ENCODE results near the gene DIAPH3. TPM values are rescaled to one million over a fixed set of nuclear protein-coding genes. Genes with fewer than 3 reads are reported as not detected.

Gene DIAPH3
- total RNA-seq, 4 donors from 2014 or later, result 1.4 to 13.2 (median 2.6) TPM

GRCh38 chr13:60182907-60183306 lies 19.2 kb upstream of the DIAPH3 start:
- Histone ChIP-seq H3K4me1 (no peaks in the 10 kb centered on the region), H3K4me3 (no peak overlapping the region), H3K36me3 (no peaks in the 10 kb centered on the region), H3K27ac (no peak overlapping the region), H3K27me3 (no peaks in the 10 kb centered on the region), H3K9me3 (no peaks in the 10 kb centered on the region)
- TF ChIP-seq CTCF (IDR thresholded peaks at IDR 0.05), result no peak
- TF ChIP-seq POLR2A (IDR thresholded peaks at IDR 0.05), result no peak
- no peak for DNase-seq

GRCh38 chr13:60178327-60178726 lies 14.6 kb upstream of the DIAPH3 start:
- H3K27me3 ChIP-seq, result no peaks in the 10 kb centered on the region
- no peak overlapping the region for H3K4me3 ChIP-seq
- H3K9me3 ChIP-seq, result no peaks in the 10 kb centered on the region
- DNase-seq, result no peak
- H3K27ac ChIP-seq, result no peak overlapping the region
- H3K4me1 ChIP-seq, result no peaks in the 10 kb centered on the region
- H3K36me3 ChIP-seq, result no peaks in the 10 kb centered on the region
- TF ChIP-seq CTCF (IDR thresholded peaks at IDR 0.05), result no peak
- no peak for TF ChIP-seq POLR2A (IDR thresholded peaks at IDR 0.05)

- H3K36me3 ChIP-seq, result no peaks in the 10 kb centered on the region
- no peak overlapping the region for H3K4me3 ChIP-seq
- DNase-seq, result no peak
- no peaks in the 10 kb centered on the region for H3K9me3 ChIP-seq
- H3K27me3 ChIP-seq, result no peaks in the 10 kb centered on the region
- no peak overlapping the region for H3K27ac ChIP-seq
- TF ChIP-seq POLR2A (IDR thresholded peaks at IDR 0.05) (no peak), CTCF (IDR thresholded peaks at IDR 0.05) (no peak)
- no peaks in the 10 kb centered on the region for H3K4me1 ChIP-seq
Measured at GRCh38 chr13:60175571-60175970, 11.8 kb upstream of the DIAPH3 start.

GRCh38 chr13:60174113-60174512 lies 10.4 kb upstream of the DIAPH3 start:
- Histone ChIP-seq H3K36me3 (no peaks in the 10 kb centered on the region), H3K27ac (no peak overlapping the region), H3K4me3 (no peak overlapping the region), H3K9me3 (no peaks in the 10 kb centered on the region), H3K4me1 (no peaks in the 10 kb centered on the region), H3K27me3 (no peaks in the 10 kb centered on the region)
- no peak for DNase-seq
- no peak for TF ChIP-seq CTCF (IDR thresholded peaks at IDR 0.05)
- TF ChIP-seq POLR2A (IDR thresholded peaks at IDR 0.05), result no peak

- Histone ChIP-seq H3K27me3 (no peaks in the 10 kb centered on the region), H3K4me1 (no peaks in the 10 kb centered on the region), H3K4me3 (no peak overlapping the region), H3K27ac (no peak overlapping the region), H3K9me3 (no peaks in the 10 kb centered on the region), H3K36me3 (no peaks in the 10 kb centered on the region)
- TF ChIP-seq POLR2A (IDR thresholded peaks at IDR 0.05) (no peak), CTCF (IDR thresholded peaks at IDR 0.05) (no peak)
- DNase-seq, result no peak
Measured at GRCh38 chr13:60172111-60172510, 8.4 kb upstream of the DIAPH3 start.

- TF ChIP-seq CTCF (IDR thresholded peaks at IDR 0.05) (no peak), POLR2A (IDR thresholded peaks at IDR 0.05) (no peak)
- Histone ChIP-seq H3K27ac (no peak overlapping the region), H3K4me1 (peaks cover 0 to 4% (median 0%) of the 10 kb centered on the region in 4 donors), H3K9me3 (no peaks in the 10 kb centered on the region), H3K4me3 (no peak overlapping the region), H3K36me3 (no peaks in the 10 kb centered on the region), H3K27me3 (no peaks in the 10 kb centered on the region)
- DNase-seq, result no peak
Measured at GRCh38 chr13:60170414-60170813, 6.7 kb upstream of the DIAPH3 start.
